ENCODE measurements around the gene RNF167.
A peak's percentile ranks its signal among the peaks of the same experiment; 100 is the strongest.

Gene RNF167

DNA sequence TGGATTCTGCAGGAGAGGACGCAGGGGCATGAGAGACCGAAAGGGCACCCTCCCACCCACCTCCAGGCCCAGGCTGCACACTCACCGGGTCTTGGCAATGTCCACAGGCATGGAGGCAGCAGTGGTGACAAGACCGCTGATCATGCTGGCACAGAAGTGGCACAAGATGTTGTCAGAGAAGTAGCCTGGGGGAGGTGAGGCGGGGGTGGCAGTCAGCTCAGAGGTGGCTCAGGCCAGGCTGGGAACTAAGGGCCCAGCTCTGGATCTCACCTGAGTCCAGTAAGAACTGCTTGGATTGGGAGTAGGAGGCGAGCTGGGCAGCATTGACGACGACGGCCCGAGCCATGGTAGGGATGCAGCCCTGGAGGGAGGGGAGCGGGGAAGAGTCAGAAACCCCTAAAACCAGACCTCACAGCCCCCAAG is 2.0 kb upstream of the RNF167 start:
- no peak overlapping the region for H3K27ac ChIP-seq (ENCODE audit: low read length)
- H3K9ac ChIP-seq (ENCODE audit: low read length): no peak overlapping the region
- no peaks in the 10 kb centered on the region for H3K27me3 ChIP-seq (ENCODE audit: low read depth, low read length)
- no peaks in the 10 kb centered on the region for H3K9me3 ChIP-seq (ENCODE audit: insufficient read depth, low read length)
- peaks cover 24% of the 10 kb centered on the region for H3K36me3 ChIP-seq (replicated peaks; ENCODE audit: low read depth, low read length)
- peaks cover 44% of the 10 kb centered on the region for H3K79me2 ChIP-seq (ENCODE audit: low read length)
- no peak overlapping the region for H3K4me3 ChIP-seq (ENCODE audit: low read length)
- H3K4me2 ChIP-seq (ENCODE audit: low read length): no peak overlapping the region
- no peak for TF ChIP-seq EZH2phosphoT487 (IDR thresholded peaks at IDR 0.05; ENCODE audit: low read depth)
- TF ChIP-seq, protein P1, sequence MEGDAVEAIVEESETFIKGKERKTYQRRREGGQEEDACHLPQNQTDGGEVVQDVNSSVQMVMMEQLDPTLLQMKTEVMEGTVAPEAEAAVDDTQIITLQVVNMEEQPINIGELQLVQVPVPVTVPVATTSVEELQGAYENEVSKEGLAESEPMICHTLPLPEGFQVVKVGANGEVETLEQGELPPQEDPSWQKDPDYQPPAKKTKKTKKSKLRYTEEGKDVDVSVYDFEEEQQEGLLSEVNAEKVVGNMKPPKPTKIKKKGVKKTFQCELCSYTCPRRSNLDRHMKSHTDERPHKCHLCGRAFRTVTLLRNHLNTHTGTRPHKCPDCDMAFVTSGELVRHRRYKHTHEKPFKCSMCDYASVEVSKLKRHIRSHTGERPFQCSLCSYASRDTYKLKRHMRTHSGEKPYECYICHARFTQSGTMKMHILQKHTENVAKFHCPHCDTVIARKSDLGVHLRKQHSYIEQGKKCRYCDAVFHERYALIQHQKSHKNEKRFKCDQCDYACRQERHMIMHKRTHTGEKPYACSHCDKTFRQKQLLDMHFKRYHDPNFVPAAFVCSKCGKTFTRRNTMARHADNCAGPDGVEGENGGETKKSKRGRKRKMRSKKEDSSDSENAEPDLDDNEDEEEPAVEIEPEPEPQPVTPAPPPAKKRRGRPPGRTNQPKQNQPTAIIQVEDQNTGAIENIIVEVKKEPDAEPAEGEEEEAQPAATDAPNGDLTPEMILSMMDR (IDR thresholded peaks at IDR 0.05; ENCODE audit: low read depth, low read length): no peak
- peaks cover 16% of the 10 kb centered on the region for H3K4me1 ChIP-seq (ENCODE audit: low read length)
- H2AFZ ChIP-seq (ENCODE audit: low read depth, low read length): no peak overlapping the region
- H4K20me1 ChIP-seq (ENCODE audit: insufficient read depth, low read length): no peaks in the 10 kb centered on the region

DNA sequence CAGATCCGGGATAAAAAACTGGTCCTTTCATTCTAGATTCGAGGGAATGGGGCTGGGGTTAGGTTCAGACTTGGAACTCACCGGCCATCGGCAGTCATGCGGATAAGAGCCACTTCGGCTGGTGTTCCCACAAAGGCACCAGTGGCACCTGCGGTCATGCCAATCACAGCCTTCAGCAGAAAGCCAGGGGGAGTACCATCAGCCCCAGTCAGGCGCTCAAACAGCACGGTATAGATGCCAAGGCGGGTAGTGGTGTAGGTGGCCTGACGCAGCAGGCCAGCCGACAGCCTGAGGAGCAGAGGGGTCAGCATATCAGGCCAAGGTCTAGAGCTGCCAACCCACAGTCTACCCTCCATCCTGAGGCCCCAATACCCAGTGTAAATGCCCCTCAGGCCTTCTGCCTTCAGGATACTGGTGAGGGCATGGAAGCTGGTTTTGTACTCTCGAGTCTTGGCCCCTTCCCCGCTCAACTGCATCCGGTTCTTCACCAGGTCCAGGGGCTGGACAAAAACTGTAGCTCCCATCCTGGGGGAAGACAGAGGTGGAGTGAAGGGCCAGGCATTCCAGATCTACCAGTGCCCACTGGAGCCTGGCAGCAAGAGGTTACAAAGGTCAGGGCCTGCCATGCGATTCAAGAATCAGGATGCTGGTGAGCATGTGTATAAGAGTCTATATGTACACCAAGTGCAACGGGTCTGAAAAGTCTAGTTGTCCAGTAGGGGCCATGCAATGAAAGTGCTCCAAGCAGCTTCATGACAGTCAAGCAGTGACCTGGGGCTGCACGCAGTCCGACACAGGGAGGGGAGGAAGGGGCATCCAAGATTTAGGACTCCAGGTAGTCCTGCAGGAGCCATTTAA is 1.2 kb upstream of the RNF167 start:
- Histone ChIP-seq H4K20me1 (ENCODE audit: insufficient read depth, low read length) (peaks cover 3% of the 10 kb centered on the region; the same call in 1 of the 2 replicates), H3K27ac (ENCODE audit: low read length) (peak overlapping the region; percentile 90), H3K36me3 (replicated peaks; ENCODE audit: low read depth, low read length) (peaks cover 29% of the 10 kb centered on the region), H3K9me3 (ENCODE audit: insufficient read depth, low read length) (no peaks in the 10 kb centered on the region), H3K4me2 (ENCODE audit: low read length) (peak overlapping the region; percentile 99), H3K9ac (ENCODE audit: low read length) (peak overlapping the region; percentile 97), H3K27me3 (ENCODE audit: low read depth, low read length) (no peaks in the 10 kb centered on the region), H3K4me3 (ENCODE audit: low read length) (peak overlapping the region; percentile 98), H3K79me2 (ENCODE audit: low read length) (peaks cover 53% of the 10 kb centered on the region), H2AFZ (ENCODE audit: low read depth, low read length) (no peak overlapping the region), H3K4me1 (ENCODE audit: low read length) (peaks cover 17% of the 10 kb centered on the region)
- TF ChIP-seq, protein P1 (IDR thresholded peaks at IDR 0.05; ENCODE audit: low read depth, low read length): no peak
- TF ChIP-seq EZH2phosphoT487 (IDR thresholded peaks at IDR 0.05; ENCODE audit: low read depth): no peak

DNA sequence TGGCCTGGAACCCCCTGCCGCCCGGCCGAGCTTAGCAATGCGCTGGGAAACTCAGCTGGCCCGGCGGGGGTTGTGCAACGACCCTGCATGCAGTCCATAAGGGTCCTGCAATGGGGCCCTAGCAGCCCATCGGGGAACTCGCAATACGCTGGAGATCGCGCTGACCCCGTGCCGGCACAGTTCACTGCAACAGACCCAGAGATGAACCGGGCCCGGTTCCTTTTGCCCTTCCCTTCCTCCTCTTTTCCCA is 597 bp upstream of the RNF167 start:
- H2AFZ ChIP-seq (ENCODE audit: low read depth, low read length): no peak overlapping the region
- peaks cover 32% of the 10 kb centered on the region for H3K36me3 ChIP-seq (replicated peaks; ENCODE audit: low read depth, low read length)
- H4K20me1 ChIP-seq (ENCODE audit: insufficient read depth, low read length): peaks cover 7% of the 10 kb centered on the region
- H3K9ac ChIP-seq (ENCODE audit: low read length): peak overlapping the region; percentile 97
- H3K4me2 ChIP-seq (ENCODE audit: low read length): peak overlapping the region; percentile 99
- peak overlapping the region; percentile 90 for H3K27ac ChIP-seq (ENCODE audit: low read length)
- peak overlapping the region; percentile 98 for H3K4me3 ChIP-seq (ENCODE audit: low read length)
- H3K9me3 ChIP-seq (ENCODE audit: insufficient read depth, low read length): no peaks in the 10 kb centered on the region
- H3K27me3 ChIP-seq (ENCODE audit: low read depth, low read length): no peaks in the 10 kb centered on the region
- peaks cover 23% of the 10 kb centered on the region for H3K4me1 ChIP-seq (ENCODE audit: low read length)
- H3K79me2 ChIP-seq (ENCODE audit: low read length): peaks cover 58% of the 10 kb centered on the region
- TF ChIP-seq, protein P1 (IDR thresholded peaks at IDR 0.05; ENCODE audit: low read depth, low read length): no peak
- TF ChIP-seq EZH2phosphoT487 (IDR thresholded peaks at IDR 0.05; ENCODE audit: low read depth): no peak

DNA sequence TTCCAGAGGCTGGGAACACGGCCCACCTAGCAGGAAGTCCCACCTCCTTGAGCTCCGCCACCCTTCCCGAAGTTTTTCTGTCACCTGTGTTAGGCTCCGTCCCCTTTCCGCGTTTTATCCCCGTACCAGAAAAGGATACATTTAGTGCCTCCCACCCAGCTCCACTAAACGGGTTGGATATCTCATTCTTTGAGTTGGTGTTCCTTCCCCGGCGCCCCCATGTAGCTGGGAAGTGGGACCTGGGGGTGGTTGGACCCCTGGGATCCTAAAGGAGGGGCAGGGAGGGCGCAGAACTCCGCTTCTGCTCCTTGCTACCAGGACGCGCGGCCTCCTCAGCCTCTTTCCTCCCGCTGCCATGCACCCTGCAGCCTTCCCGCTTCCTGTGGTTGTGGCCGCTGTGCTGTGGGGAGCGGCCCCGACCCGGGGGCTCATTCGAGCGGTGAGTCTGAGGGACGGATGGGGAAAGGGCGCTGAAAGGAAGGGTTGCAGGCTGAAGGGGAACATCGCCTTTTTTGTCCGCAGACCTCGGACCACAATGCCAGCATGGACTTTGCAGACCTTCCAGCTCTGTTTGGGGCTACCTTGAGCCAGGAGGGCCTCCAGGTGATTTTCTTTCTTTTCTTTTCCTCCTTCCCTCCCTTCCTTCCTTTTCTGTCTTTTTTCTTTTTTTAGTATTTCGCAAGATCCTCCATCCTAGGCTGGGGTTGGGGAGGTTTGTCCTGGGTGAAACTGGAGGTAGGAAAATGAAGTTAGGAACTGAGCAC is 669 bp downstream of the RNF167 start:
- Histone ChIP-seq H3K36me3 (replicated peaks; ENCODE audit: low read depth, low read length) (peaks cover 43% of the 10 kb centered on the region), H3K9me3 (ENCODE audit: insufficient read depth, low read length) (no peaks in the 10 kb centered on the region), H3K4me3 (ENCODE audit: low read length) (peak overlapping the region; percentile 98), H4K20me1 (ENCODE audit: insufficient read depth, low read length) (peaks cover 19% of the 10 kb centered on the region), H2AFZ (ENCODE audit: low read depth, low read length) (peak overlapping the region; percentile 18; the same call in 1 of the 2 replicates), H3K4me2 (ENCODE audit: low read length) (peak overlapping the region; percentile 96), H3K27ac (ENCODE audit: low read length) (peak overlapping the region; percentile 90), H3K4me1 (ENCODE audit: low read length) (peaks cover 35% of the 10 kb centered on the region), H3K27me3 (ENCODE audit: low read depth, low read length) (no peaks in the 10 kb centered on the region), H3K79me2 (ENCODE audit: low read length) (peaks cover 71% of the 10 kb centered on the region), H3K9ac (ENCODE audit: low read length) (peak overlapping the region; percentile 97)
- TF ChIP-seq, protein P1 (IDR thresholded peaks at IDR 0.05; ENCODE audit: low read depth, low read length): no peak
- no peak for TF ChIP-seq EZH2phosphoT487 (IDR thresholded peaks at IDR 0.05; ENCODE audit: low read depth)
